Ovary (tissue), 9 donors: Measurements from ENCODE around the gene SSTR5. TPM values are rescaled to one million over a fixed set of nuclear protein-coding genes. Genes with fewer than 3 reads are reported as not detected.

Source experiments
- DNase-seq, 5 donors: peaks; one replicate each; pipeline ENCODE4 v3.0.0-alpha.2; 2019 to 2020
- H3K27ac ChIP-seq, 2 donors: fragments of 200-600 bp; one replicate each; pipeline versions ENCODE4 v1.5.1 to v1.8.0; 2019 to 2022
- H3K27me3 ChIP-seq: fragments of 200-600 bp; one replicate; pipeline ENCODE4 v1.8.0; 2022
- H3K36me3 ChIP-seq: fragments of 200-600 bp; sonication (generic); one replicate; pipeline ENCODE4 v1.5.1; 2019
- H3K4me1 ChIP-seq: one replicate; pipeline ENCODE4 v1.8.1; 2013; ENCODE audit warnings: mild to moderate bottlenecking, moderate library complexity; ENCODE audit not compliant: insufficient read depth
- H3K4me3 ChIP-seq: fragments of 200-600 bp; sonication (generic); one replicate; pipeline ENCODE4 v1.5.1; 2017
- H3K9me3 ChIP-seq, 2 donors: fragments of 200-600 bp in 1 of 2; sonication (generic) in 1 of 2; one replicate each; pipeline versions ENCODE4 v1.5.1 to v1.8.1; 2013 to 2019; ENCODE audit warnings: mild to moderate bottlenecking in 1 of 2, moderate library complexity in 1 of 2
- CTCF ChIP-seq, 3 donors: fragments of 450-650 bp in 2 of 3; fragments of 200-600 bp in 1 of 3; IDR thresholded peaks; one replicate each; pipeline versions ENCODE4 v1.5.1 to v1.8.0; 2016 to 2022; ENCODE audit warnings: antibody characterized with exemption in 3 of 3, mild to moderate bottlenecking in 1 of 3
- EP300 ChIP-seq: sonication (generic); formaldehyde crosslinking; IDR thresholded peaks from one replicate; pipeline ENCODE4 v1.6.1; 2017; ENCODE audit warnings: antibody characterized with exemption
- POLR2A ChIP-seq: fragments of 450-650 bp; IDR thresholded peaks from one replicate; pipeline ENCODE4 v1.6.1; 2017; ENCODE audit warnings: antibody characterized with exemption, mild to moderate bottlenecking, moderate library complexity
- WGBS, 3 donors: extraction: QIAGEN DNeasy Blood & Tissue Kit in 1 of 3; methylation state at CpG; one replicate each; pipeline versions ENCODE4 v1.1.5 to v1.1.7; 2013 to 2017; 5-methylcytosine and 5-hydroxymethylcytosine counted together
- intact Hi-C, 4 donors: fragments of 100-400 bp; cut with DNase I; formaldehyde crosslinking; loops; one replicate each; pipeline versions ENCODE4 v1.11.0 to v1.15.1; 2022 to 2023
- polyA plus RNA-seq, 2 donors: library from polyadenylated mRNA; stranded (reverse); fragments of 200-250 nt in 1 of 2; fragments of 350-450 nt in 1 of 2; fragmentation: Illumina TruSeq in 1 of 2; extraction: RNeasy Lipid Tissue Mini Kit (QIAGEN cat#74804) in 1 of 2; gene quantifications; one replicate each; pipeline ENCODE4 v1.2.3, GENCODE V29; 2013 to 2014
- total RNA-seq, 7 donors: library from RNA; depleted of rRNA in 2 of 7; stranded (reverse); fragments of >200 nt in 2 of 7; fragmentation: NEBNext Ultra II Directional in 3 of 7; extraction: Animal tissue kit (Norgen Biotek cat#: 25700) in 3 of 7; gene quantifications; one replicate each; pipeline versions ENCODE4 v1.1.0 to v1.2.4, GENCODE V29; 2016 to 2023
- donor health status: DM: no; HTN: no; CAD: no; lungs with moderate emphysema.
- donor health status: DM: no; HTN: no; CAD: no.
- donor health status: Bipolar disorder and iron deficiency.
- donor health status: DM: yes; HTN: yes; CAD: no.
- donor health status: DM: no; HTN: no; CAD: no.
- donor health status: DM: yes; HTN: yes; CAD: no.

Gene SSTR5
- total and polyA plus RNA-seq, 9 donors = not detected

- no peaks in the 10 kb centered on the region for H3K27me3 ChIP-seq
- no peak overlapping the region for H3K27ac ChIP-seq
- H3K9me3 ChIP-seq = no peaks in the 10 kb centered on the region
- H3K4me3 ChIP-seq = no peak overlapping the region
- H3K36me3 ChIP-seq = no peaks in the 10 kb centered on the region
- no peak for TF ChIP-seq POLR2A
- TF ChIP-seq CTCF (IDR thresholded peaks at IDR 0.05) = no peak
- TF ChIP-seq EP300 = no peak
- peak in 3 of 5 donors; percentile 61 to 69 (median 65) for DNase-seq
- 3 to 11% (median 4%) methylated on average over 10 to 18 of the region's 18 CpGs for WGBS, 3 donors
- intact Hi-C loops = no loop called here
- H3K4me1 ChIP-seq = no peaks in the 10 kb centered on the region
Observed at GRCh38 chr16:1125471-1125870, 52.9 kb downstream of the SSTR5 start.

DNA sequence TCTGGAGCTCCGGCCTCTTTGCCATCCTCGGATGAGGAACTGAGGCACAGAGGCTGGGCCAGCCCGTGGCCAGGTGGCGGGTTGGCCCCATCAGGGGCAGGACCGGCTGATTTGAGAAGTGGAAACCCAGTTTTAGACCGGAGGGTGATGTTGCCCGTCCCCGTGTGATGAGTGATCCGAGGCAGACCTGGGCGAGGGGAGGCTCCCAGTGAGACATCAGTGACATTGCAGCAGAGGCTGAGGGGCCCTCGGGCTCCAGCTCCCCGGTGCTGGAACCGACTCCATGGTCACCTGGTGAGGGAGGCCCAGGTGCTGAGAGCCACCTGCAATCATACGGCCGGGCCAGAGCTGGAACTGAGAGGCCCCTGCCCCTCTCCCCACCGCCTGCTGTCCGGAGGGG, 53.5 kb downstream of the SSTR5 start:
- no peaks in the 10 kb centered on the region for H3K27me3 ChIP-seq
- intact Hi-C loops = no loop called here
- no peak overlapping the region for H3K27ac ChIP-seq
- no peak for DNase-seq
- TF ChIP-seq CTCF (IDR thresholded peaks at IDR 0.05) = no peak
- TF ChIP-seq POLR2A = no peak
- no peak for TF ChIP-seq EP300
- H3K36me3 ChIP-seq = no peaks in the 10 kb centered on the region
- H3K9me3 ChIP-seq = no peaks in the 10 kb centered on the region
- H3K4me3 ChIP-seq = no peak overlapping the region
- 51 to 60% (median 58%) methylated on average over 17 of the region's 17 CpGs for WGBS, 3 donors
- H3K4me1 ChIP-seq = no peaks in the 10 kb centered on the region

DNA sequence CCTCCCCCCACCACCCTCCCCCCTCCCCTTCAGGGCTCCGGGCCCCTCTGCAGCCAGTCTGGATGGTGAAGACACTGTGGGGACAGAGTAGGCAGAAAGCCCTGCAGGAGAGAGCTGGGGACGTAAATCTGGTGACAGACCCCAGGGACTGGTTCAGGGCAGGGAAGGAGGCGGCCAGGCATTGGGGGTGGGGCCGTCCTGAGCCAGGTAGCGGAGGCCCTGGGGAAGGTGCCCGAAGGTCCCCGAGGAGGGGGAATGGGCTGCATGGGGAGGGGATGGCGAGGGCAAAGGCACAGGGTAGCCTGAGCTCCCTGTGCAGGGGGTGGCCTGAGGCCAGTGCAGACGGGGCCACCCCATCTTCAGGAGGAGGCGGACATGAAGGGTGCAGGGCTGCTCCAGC, 54.0 kb downstream of the SSTR5 start:
- 61 to 63% (median 62%) methylated on average over 10 of the region's 10 CpGs for WGBS, 3 donors
- Histone ChIP-seq H3K9me3 (no peaks in the 10 kb centered on the region), H3K27me3 (no peaks in the 10 kb centered on the region), H3K36me3 (no peaks in the 10 kb centered on the region), H3K4me3 (no peak overlapping the region), H3K4me1 (no peaks in the 10 kb centered on the region), H3K27ac (no peak overlapping the region)
- no peak for DNase-seq
- intact Hi-C loops = no loop called here
- TF ChIP-seq EP300 (no peak), POLR2A (no peak), CTCF (IDR thresholded peaks at IDR 0.05) (no peak)

GRCh38 chr16:1127101-1127500, 54.6 kb downstream of the SSTR5 start:
- Histone ChIP-seq H3K4me3 (no peak overlapping the region), H3K27me3 (no peaks in the 10 kb centered on the region), H3K9me3 (no peaks in the 10 kb centered on the region), H3K27ac (no peak overlapping the region), H3K36me3 (no peaks in the 10 kb centered on the region), H3K4me1 (no peaks in the 10 kb centered on the region)
- TF ChIP-seq POLR2A (no peak), EP300 (no peak), CTCF (IDR thresholded peaks at IDR 0.05) (no peak)
- intact Hi-C loops = no loop called here
- DNase-seq = no peak
- WGBS, 3 donors = 60 to 64% (median 61%) methylated on average over 16 of the region's 16 CpGs
